ENCODE results near the gene VSTM2L.

DNA sequence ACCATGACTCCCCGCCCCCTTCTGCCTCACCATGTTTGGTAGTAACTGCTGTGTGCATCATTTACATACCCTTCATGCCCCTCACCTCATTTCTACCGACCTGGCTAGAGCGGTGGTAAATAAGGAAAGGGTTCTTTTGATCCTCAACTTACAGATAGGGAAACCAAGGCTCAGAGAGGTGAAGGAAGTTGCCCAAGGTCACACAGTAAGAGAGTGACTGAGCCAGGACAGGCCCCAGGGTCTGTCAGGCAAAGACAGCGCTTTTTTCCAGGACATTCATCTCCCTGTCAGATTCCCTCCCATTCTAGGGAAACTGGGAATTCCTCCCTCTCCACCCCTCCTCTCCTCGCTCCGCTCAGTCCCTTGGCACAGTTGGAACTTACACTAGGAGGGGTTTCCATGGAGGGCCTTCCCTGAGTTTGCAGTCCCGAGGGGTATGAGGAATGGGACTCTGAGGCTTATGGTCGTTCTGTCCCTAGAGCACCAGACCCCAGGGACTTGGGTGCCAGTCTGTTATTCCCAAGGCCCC is 2.0 kb downstream of the VSTM2L start:
- TF ChIP-seq, protein P1, sequence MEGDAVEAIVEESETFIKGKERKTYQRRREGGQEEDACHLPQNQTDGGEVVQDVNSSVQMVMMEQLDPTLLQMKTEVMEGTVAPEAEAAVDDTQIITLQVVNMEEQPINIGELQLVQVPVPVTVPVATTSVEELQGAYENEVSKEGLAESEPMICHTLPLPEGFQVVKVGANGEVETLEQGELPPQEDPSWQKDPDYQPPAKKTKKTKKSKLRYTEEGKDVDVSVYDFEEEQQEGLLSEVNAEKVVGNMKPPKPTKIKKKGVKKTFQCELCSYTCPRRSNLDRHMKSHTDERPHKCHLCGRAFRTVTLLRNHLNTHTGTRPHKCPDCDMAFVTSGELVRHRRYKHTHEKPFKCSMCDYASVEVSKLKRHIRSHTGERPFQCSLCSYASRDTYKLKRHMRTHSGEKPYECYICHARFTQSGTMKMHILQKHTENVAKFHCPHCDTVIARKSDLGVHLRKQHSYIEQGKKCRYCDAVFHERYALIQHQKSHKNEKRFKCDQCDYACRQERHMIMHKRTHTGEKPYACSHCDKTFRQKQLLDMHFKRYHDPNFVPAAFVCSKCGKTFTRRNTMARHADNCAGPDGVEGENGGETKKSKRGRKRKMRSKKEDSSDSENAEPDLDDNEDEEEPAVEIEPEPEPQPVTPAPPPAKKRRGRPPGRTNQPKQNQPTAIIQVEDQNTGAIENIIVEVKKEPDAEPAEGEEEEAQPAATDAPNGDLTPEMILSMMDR (IDR thresholded peaks at IDR 0.05): no peak
- no peak for TF ChIP-seq POLR2A (IDR thresholded peaks at IDR 0.05)
